Measurements from ENCODE around the gene MAP3K7CL. TPM values are rescaled to one million over a fixed set of nuclear protein-coding genes. Genes with fewer than 3 reads are reported as not detected.

MAP3K7CL gene
- total and polyA plus RNA-seq, 2 of the 8 experiments (the other 6 are each of a cell fraction or from before 2014, with no cell fraction given): not detected

- Histone ChIP-seq H2BK120ac (replicated peaks; ENCODE audit: low read depth, low read length) (no peak overlapping the region), H4K20me1 (replicated peaks in 1 of 2; ENCODE audit: control insufficient read depth in 1 of 2, insufficient read depth in 2 of 2, low read length in 2 of 2) (no peaks in the 10 kb centered on the region), H3K4ac (replicated peaks; ENCODE audit: insufficient read length, low read depth, low read length) (no peak overlapping the region), H2AK5ac (ENCODE audit: low read depth, low read length) (no peak overlapping the region), H4K8ac (ENCODE audit: extremely low read depth, insufficient read depth, low read length) (no peak overlapping the region), H3K4me2 (ENCODE audit: insufficient read depth in 1 of 2, low read depth in 2 of 2, low read length in 2 of 2) (no peak overlapping the region), H3K4me1 (replicated peaks in 1 of 4; ENCODE audit: control insufficient read depth in 3 of 4, insufficient read depth in 4 of 4, low read length in 3 of 4) (peaks cover 0 to 3% (median 0%) of the 10 kb centered on the region in 4 experiments; a peak in 1 of 7 replicates), H3K23ac (ENCODE audit: insufficient read length) (no peak overlapping the region), H3K9me3 (ENCODE audit: insufficient read depth in 2 of 2, low read depth in 1 of 2, low read length in 1 of 2) (no peaks in the 10 kb centered on the region), H3K56ac (replicated peaks; ENCODE audit: insufficient read length, low read depth, low read length) (no peak overlapping the region), H2AFZ (ENCODE audit: low read length) (no peak overlapping the region), H3K18ac (ENCODE audit: extremely low read depth, low read length) (no peak overlapping the region), H3K79me1 (ENCODE audit: low read depth, low read length) (no peaks in the 10 kb centered on the region), H3K27me3 (replicated peaks in 1 of 4; ENCODE audit: control insufficient read depth in 3 of 4, extremely low read depth in 1 of 4, insufficient read depth in 3 of 4, low read length in 3 of 4) (no peaks in the 10 kb centered on the region), H4K5ac (ENCODE audit: insufficient read length, low read depth, low read length) (no peak overlapping the region), H3K79me2 (ENCODE audit: control insufficient read depth in 1 of 2, insufficient read depth in 2 of 2, low read length in 2 of 2) (no peaks in the 10 kb centered on the region), H3K36me3 (ENCODE audit: control insufficient read depth in 2 of 4, insufficient read depth in 4 of 4, low read length in 3 of 4) (no peaks in the 10 kb centered on the region), H3K4me3 (ENCODE audit: extremely low read depth in 1 of 4, insufficient read depth in 2 of 4, low read depth in 3 of 4, low read length in 4 of 4) (no peak overlapping the region), H3K23me2 (ENCODE audit: low read depth, low read length) (no peaks in the 10 kb centered on the region), H2BK15ac (ENCODE audit: low read length) (no peak overlapping the region), H3K14ac (ENCODE audit: insufficient read length) (no peak overlapping the region), H3K9ac (replicated peaks in 1 of 4; ENCODE audit: extremely low read depth in 1 of 4, low read depth in 3 of 4, low read length in 3 of 4) (no peak overlapping the region), H2BK5ac (ENCODE audit: low read depth, low read length) (no peak overlapping the region), H2BK20ac (ENCODE audit: low read length) (no peak overlapping the region), H3K27ac (ENCODE audit: low read depth, low read length) (no peak overlapping the region), H4K91ac (replicated peaks; ENCODE audit: insufficient read length, low read length) (no peak overlapping the region), H2BK12ac (ENCODE audit: low read depth, low read length) (no peak overlapping the region)
- POLR2A ChIA-PET (ENCODE audit: partially characterized antibody): no interaction called here
- DNase-seq (ENCODE audit: low read depth in 1 of 2, low spot score in 2 of 2) (no peak), FAIRE-seq (no peak)
- WGBS, 2 experiments (ENCODE audit: extremely low coverage in 1 of 2, insufficient coverage in 1 of 2, insufficient read length in 1 of 2, insufficient replicate concordance in 2 of 2, low coverage in 1 of 2, low lambda C conversion rate in 2 of 2, missing lambda C conversion rate in 1 of 2): 88% methylated on average over 7 of the region's 7 CpGs; no CpG with 5 or more reads in 1 of the 2 experiments
- CTCF ChIA-PET (ENCODE audit: partially characterized antibody): interaction anchor here (0.6 to 1.7 kb wide), 3 partner anchors 15 to 1848 kb away, joined by 3 to 5 read pairs (median 3); no protein-coding TSS in a partner anchor
- no peak for TF ChIP-seq NANOG (IDR thresholded peaks at IDR 0.05; ENCODE audit: insufficient read depth, low read depth, low read length, poor library complexity, severe bottlenecking)
- no peak for TF ChIP-seq SIN3A (conservative IDR thresholded peaks at IDR 0.05 in 1 of 2, IDR thresholded peaks at IDR 0.05 in 1 of 2; ENCODE audit: low read depth in 1 of 2, low read length in 2 of 2)
- no peak for TF ChIP-seq POLR2AphosphoS5 (IDR thresholded peaks at IDR 0.05; ENCODE audit: low read depth, low read length)
- TF ChIP-seq SIRT6 (IDR thresholded peaks at IDR 0.05; ENCODE audit: low read length): no peak
- no peak for TF ChIP-seq SP4 (IDR thresholded peaks at IDR 0.05; ENCODE audit: low read length)
- no peak for TF ChIP-seq CBX5 (IDR thresholded peaks at IDR 0.05; ENCODE audit: low read depth, low read length)
- no peak for TF ChIP-seq EP300 (IDR thresholded peaks at IDR 0.05; ENCODE audit: borderline replicate concordance in 1 of 2, low read depth in 2 of 2, low read length in 2 of 2)
- TF ChIP-seq TAF1 (IDR thresholded peaks at IDR 0.05; ENCODE audit: low read depth, low read length): no peak
- no peak for TF ChIP-seq SRF (IDR thresholded peaks at IDR 0.05; ENCODE audit: low read depth, low read length)
- TF ChIP-seq TBP (IDR thresholded peaks at IDR 0.05; ENCODE audit: low read depth, low read length): no peak
- TF ChIP-seq TAF7 (optimal IDR thresholded peaks at IDR 0.05; ENCODE audit: borderline replicate concordance, low read depth, low read length): no peak
- no peak for TF ChIP-seq CHD1 (IDR thresholded peaks at IDR 0.05; ENCODE audit: low read depth, low read length)
- no peak for TF ChIP-seq FOSL1 (IDR thresholded peaks at IDR 0.05; ENCODE audit: insufficient read depth, low read depth, low read length)
- TF ChIP-seq EZH2 (IDR thresholded peaks at IDR 0.05; ENCODE audit: low read depth, low read length, severe bottlenecking): no peak
- TF ChIP-seq KDM5A (IDR thresholded peaks at IDR 0.05; ENCODE audit: low read length): no peak
Observed at GRCh38 chr21:29178926-29179325, 48.5 kb downstream of the MAP3K7CL start.
